Choroid plexus epithelial cell (primary cell): ENCODE measurements around the gene TRIM62.

Source experiments
- DNase-seq: peaks from one replicate; pipeline ENCODE4 v3.0.0-alpha.2; 2010; ENCODE audit warnings: low read depth
- H3K4me3 ChIP-seq: 2 replicates; pipeline ENCODE4 v1.5.1; 2011; ENCODE audit warnings: low read depth, mild to moderate bottlenecking, control low read depth, low read length, moderate library complexity
- TF ChIP-seq, protein P1 (sequence below): conservative IDR thresholded peaks from 2 replicates; pipeline ENCODE4 v1.5.1; 2011; ENCODE audit warnings: low read depth, mild to moderate bottlenecking, control low read depth, inconsistent platforms, low read length, moderate library complexity

Gene TRIM62

GRCh38 chr1:33150522-33150921, 31.3 kb downstream of the TRIM62 start:
- H3K4me3 ChIP-seq, result no peak overlapping the region
- peak; percentile 62 for DNase-seq
- TF ChIP-seq, protein P1, sequence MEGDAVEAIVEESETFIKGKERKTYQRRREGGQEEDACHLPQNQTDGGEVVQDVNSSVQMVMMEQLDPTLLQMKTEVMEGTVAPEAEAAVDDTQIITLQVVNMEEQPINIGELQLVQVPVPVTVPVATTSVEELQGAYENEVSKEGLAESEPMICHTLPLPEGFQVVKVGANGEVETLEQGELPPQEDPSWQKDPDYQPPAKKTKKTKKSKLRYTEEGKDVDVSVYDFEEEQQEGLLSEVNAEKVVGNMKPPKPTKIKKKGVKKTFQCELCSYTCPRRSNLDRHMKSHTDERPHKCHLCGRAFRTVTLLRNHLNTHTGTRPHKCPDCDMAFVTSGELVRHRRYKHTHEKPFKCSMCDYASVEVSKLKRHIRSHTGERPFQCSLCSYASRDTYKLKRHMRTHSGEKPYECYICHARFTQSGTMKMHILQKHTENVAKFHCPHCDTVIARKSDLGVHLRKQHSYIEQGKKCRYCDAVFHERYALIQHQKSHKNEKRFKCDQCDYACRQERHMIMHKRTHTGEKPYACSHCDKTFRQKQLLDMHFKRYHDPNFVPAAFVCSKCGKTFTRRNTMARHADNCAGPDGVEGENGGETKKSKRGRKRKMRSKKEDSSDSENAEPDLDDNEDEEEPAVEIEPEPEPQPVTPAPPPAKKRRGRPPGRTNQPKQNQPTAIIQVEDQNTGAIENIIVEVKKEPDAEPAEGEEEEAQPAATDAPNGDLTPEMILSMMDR, result no peak

- TF ChIP-seq, protein P1, result no peak
- H3K4me3 ChIP-seq, result no peak overlapping the region
- DNase-seq, result no peak
Measured at GRCh38 chr1:33149453-33150190, 32.2 kb downstream of the TRIM62 start.

GRCh38 chr1:33148615-33149014, 33.2 kb downstream of the TRIM62 start:
- TF ChIP-seq, protein P1, result no peak
- no peak overlapping the region for H3K4me3 ChIP-seq
- no peak for DNase-seq

DNA sequence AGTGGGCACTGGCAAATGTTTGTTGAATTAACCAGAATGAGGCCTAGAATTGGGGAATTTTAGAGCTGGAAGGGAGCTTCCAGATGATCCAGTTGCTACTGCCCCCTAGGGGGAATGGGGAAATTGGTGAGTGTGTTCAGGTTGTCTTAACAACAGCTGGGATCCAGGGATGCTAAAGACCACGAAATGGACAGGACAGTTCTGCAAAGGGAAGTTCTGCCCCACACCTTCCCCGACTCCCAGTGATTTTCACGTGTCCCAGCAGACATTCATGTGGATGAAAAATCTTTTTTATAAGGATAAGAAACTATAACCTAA, 33.9 kb downstream of the TRIM62 start:
- DNase-seq, result peak; percentile 74
- no peak overlapping the region for H3K4me3 ChIP-seq
- TF ChIP-seq, protein P1, result peak; percentile 75

DNA sequence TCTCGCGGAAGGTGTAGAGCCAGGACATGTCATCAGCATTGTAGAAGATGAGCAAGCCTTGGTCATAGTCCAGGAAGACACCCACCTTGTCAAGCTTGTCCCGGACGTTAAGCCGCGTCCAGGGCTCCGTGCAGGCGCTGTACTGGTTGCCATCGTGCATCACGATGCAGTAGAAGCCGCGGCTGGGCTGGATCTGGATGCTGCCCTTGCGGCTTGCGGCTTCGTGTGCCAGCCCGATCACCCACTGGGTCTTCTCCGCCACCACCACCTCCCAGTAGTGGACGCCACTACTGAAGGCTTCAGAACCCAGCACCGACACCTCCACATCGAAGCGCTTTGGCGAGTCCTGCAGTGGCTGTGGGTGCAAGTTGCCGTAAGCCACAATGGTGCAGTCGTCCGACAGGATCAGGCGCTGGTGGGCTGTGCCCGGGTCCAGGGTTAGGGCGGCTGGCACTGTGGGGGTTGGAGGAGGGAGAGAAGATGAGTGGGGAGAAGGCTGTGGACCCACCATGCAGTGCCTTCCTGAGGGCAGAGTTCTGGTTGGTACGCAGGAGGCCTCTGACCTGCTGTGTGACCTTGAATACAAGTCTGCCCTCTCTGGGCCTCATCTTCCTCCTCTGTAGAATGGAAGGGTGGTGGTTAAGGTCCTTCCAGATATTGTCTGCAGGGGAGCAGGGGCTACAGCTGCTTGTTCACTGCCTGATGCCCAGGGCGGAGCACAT, 34.4 kb downstream of the TRIM62 start:
- H3K4me3 ChIP-seq, result no peak overlapping the region

GRCh38 chr1:33146003-33146402, 35.8 kb downstream of the TRIM62 start:
- H3K4me3 ChIP-seq, result no peak overlapping the region
- DNase-seq, result no peak
- TF ChIP-seq, protein P1, result no peak

More for the DNA sequence above, 34.4 kb downstream of the TRIM62 start:
- TF ChIP-seq, protein P1, result no peak
- no peak for DNase-seq
